ENCODE data around the gene EIF2B1.

- TF ChIP-seq CTCF (IDR thresholded peaks at IDR 0.05): no peak
- TF ChIP-seq POLR2A (IDR thresholded peaks at IDR 0.05): no peak
- TF ChIP-seq POLR2AphosphoS5 (IDR thresholded peaks at IDR 0.05; ENCODE audit: insufficient read depth in 1 of 2, low read depth in 1 of 2): no peak
These were observed 48.1 kb upstream of the EIF2B1 start for GRCh38 chr12:123681605-123682004.
